Esophagus muscularis mucosa (tissue), 4 donors: ENCODE data around the gene PCDHGA7.

Experiments
- EP300 ChIP-seq: sonication (generic); formaldehyde crosslinking; IDR thresholded peaks from one replicate; pipeline ENCODE4 v1.6.1; 2017; ENCODE audit warnings: antibody characterized with exemption
- POLR2A ChIP-seq: fragments of 450-650 bp; IDR thresholded peaks from one replicate; pipeline ENCODE4 v1.6.1; 2017; ENCODE audit warnings: antibody characterized with exemption, moderate library complexity, mild to moderate bottlenecking, low read depth
- POLR2AphosphoS5 ChIP-seq, 2 donors: sonication (generic); formaldehyde crosslinking; IDR thresholded peaks; one replicate each; pipeline ENCODE4 v1.6.1; 2017; ENCODE audit warnings: antibody characterized with exemption in 2 of 2
- TF ChIP-seq, protein P1 (sequence below), 3 experiments: fragments of 200-600 bp in 2 of 3; fragments of 450-650 bp in 1 of 3; sonication (generic) in 2 of 3; IDR thresholded peaks; one replicate each; pipeline ENCODE4 v1.5.1; 2017 to 2019; ENCODE audit warnings: antibody characterized with exemption in 3 of 3, mild to moderate bottlenecking in 2 of 3, moderate library complexity in 1 of 3

DNA sequence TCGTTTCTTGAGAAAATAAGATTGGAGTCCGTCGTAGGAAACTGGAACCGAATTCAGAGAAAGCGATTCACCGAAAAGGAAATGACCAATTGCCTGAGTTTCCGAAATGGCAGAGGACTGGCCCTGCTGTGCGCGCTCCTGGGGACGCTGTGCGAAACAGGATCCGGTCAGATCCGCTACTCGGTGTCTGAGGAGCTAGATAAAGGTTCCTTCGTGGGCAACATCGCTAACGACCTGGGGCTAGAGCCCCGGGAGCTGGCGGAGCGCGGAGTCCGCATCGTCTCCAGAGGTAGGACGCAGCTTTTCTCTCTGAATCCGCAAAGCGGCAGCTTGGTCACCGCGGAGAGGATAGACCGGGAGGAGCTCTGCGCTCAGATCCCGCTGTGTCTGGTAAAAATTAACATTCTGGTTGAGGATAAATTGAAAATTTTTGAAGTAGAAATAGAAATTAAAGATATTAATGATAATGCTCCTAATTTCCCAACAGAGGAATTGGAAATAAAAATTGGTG lies 38.5 kb upstream of the PCDHGA7 start:
- TF ChIP-seq POLR2A (no peak), POLR2AphosphoS5 (IDR thresholded peaks at IDR 0.05) (no peak), EP300 (no peak)
- TF ChIP-seq, protein P1, sequence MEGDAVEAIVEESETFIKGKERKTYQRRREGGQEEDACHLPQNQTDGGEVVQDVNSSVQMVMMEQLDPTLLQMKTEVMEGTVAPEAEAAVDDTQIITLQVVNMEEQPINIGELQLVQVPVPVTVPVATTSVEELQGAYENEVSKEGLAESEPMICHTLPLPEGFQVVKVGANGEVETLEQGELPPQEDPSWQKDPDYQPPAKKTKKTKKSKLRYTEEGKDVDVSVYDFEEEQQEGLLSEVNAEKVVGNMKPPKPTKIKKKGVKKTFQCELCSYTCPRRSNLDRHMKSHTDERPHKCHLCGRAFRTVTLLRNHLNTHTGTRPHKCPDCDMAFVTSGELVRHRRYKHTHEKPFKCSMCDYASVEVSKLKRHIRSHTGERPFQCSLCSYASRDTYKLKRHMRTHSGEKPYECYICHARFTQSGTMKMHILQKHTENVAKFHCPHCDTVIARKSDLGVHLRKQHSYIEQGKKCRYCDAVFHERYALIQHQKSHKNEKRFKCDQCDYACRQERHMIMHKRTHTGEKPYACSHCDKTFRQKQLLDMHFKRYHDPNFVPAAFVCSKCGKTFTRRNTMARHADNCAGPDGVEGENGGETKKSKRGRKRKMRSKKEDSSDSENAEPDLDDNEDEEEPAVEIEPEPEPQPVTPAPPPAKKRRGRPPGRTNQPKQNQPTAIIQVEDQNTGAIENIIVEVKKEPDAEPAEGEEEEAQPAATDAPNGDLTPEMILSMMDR (IDR thresholded peaks at IDR 0.05) = no peak
